Measurements from ENCODE around the gene DNAJC10.

Gene DNAJC10

DNA sequence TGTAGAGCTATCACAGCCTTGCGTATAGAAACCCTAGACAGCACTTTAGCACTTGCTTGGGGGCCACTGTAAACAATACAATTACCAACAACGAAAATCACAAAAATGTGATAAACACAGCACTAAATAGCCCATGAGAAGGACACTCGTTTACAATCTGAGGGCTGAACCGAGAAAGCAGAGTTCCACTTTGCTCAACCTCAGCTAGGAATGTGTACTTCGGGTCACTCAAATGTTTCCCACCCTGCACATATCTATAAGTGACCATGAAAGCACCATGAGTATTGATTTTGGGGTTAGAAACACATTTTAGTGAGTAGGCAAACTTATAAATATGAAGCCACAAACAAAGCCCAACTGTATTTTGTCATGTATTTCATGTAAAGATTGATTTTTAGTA is 88.1 kb downstream of the DNAJC10 start:
- no peak for DNase-seq

DNA sequence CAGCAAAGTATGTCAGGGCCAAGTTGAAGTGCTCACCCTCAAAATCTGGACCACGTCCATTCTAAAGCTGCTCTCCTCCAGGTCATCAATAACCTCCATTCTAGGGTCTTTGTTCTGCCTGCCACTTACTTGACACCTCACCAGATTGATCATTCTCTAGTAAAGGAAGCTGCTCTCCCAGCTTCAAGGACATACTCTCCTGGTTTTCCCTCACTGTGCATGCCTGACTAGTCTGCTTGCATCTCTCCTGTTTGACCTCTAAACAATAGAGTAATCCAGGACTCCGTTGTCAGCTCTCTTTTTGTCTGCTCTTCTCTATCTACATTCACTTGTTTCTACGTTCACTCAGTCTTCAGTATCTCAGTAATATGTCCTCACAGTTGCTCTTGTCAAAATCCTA is 91.3 kb downstream of the DNAJC10 start:
- DNase-seq: no peak

DNA sequence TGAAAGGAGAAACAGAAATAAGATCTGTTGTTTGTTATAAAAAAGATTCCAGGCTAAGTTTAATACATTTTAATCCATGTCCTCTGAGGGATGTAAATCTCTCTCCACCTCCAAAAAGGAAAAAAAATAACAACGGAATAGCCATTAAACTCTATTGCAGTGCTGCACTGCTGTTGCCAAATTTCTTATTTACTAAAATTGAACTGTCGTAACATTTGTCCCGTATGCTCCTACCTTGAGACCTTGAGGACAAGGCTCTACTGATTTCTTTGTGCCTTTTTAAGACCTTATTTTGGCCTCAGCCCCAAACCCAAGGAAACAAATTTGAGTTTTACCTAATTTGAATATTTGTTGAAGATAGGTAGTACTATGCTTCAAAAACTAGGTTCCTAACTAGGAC is 94.0 kb downstream of the DNAJC10 start:
- DNase-seq: no peak

DNA sequence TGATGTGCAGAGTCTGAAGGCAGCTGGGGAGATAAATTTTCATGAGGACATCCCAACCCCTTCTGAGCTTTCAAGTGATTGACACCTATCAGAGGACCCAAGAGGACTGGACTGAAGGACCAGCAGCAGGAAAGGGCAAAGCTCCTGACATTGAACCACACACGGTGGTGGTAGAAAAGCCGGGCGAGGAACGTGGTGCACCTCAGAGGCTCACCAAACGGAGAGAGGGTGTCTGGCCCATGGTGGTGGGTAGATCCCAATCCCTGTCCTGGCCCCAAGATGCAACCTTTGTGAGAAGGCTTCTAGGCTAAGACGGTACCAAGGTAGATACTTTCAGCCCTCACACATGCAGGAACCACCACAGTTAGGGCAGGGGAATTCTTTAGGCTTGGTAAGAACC is 98.3 kb downstream of the DNAJC10 start:
- DNase-seq: no peak

DNA sequence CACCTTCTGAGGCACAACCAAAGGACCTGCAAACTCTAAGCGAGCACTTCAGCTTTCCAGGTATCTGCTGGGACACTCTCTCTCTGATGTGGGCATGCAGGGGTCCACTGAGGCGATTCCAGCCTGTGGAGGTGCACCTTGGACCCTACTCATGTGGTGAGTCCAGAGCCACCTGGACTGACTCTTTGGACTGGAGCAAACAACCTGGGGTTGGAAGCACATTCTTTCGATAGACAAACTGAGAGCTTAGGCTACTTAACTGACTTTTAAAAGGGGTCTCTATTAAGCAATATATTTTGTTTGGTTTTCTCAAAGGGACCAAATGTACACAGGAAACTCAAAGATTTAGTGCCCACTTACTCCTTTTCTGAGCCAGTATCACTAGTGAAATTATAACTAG is 98.7 kb downstream of the DNAJC10 start:
- no peak for DNase-seq

DNA sequence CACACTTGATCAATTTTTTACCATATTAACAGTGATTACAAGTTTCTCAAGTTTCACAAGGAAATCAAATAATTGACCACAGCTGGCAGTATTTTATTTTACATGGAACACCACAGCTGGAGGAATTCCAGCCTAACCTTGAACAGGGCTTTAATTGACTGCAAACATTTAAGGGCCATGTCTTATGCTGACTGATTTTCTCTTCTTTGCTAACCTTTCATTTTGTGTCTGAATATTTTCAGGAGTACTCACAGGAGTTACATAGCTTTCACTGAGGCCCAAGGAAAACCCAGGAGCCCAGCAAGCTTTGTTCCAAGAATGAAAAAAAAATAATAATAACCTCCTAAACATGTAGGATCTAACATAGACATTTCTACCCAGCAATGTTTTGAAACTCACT is 100.8 kb downstream of the DNAJC10 start:
- no peak for DNase-seq

DNA sequence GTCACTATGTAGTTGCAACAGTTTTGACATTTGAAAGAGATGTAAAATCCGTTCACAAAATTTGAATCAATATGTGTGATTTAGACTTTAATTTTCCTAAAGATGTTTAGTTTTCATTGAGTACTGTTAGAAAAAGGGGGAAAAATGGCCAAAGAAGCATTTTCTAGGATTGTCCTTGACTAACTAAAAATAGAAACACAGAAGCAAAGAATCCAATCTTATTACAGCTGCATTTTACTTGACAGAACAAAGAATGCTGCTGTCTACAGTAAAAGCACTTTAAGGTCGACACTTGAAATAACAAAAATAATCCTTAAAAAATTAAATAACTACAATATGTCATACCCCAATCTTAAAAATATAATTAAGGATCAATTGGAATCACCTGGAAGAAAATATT is 101.5 kb downstream of the DNAJC10 start:
- no peak for DNase-seq

DNA sequence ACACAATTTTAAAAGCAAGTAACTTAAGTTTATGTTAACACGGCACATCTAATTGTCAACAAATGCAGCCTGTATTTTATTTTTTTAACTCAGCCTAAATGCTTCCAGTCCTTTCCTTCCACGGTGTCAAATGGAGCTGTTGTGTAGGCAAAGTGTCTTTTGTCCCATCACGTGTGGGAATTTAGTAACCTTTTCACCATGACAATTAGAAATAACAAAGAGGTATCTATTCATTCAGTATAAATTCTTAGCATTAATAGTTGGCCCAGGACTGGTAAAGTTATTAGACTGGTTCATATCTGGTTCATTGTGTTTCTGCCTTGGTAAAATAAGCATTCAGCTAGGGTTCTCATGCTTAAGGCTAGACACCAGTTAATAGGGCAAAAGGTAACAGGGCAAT is 102.4 kb downstream of the DNAJC10 start:
- no peak for DNase-seq

DNA sequence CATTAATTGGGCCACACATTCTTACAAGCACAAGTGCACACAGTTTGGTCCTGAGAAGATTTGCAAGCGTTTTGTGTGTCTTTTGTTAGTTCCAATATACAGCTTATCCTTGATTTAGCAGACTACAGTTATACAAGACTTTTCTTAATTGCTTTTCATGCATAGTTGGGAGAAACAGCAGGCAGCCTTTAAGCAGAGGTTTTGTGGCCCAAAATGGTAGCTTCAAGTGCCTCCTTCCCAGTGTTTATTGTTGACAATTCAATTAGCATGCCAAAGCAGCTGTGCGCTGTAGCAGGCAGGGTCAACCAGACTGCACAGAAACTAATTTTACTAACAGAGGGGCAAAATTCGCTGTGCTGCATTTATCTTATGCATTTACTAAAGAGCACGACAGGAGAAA is 102.9 kb downstream of the DNAJC10 start:
- DNase-seq: no peak

DNA sequence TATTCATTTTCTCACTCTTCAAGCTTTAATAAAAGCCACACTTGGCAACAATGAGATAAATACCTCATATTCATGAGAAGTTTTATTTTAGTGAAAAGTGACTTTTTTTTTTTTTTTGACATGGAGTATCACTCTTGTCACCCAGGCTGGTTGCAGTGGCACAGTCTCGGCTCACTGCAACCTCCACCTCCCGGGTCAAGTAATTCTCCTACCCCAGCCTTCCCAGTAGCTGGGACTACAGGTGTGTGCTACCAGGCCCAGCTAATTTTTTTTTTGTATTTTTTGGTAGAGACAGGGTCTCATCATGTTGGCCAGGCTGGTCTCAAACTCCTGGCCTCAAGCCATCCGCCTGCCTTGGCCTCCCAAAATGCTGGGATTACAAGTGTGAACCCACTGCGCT is 103.4 kb downstream of the DNAJC10 start:
- DNase-seq: no peak

DNA sequence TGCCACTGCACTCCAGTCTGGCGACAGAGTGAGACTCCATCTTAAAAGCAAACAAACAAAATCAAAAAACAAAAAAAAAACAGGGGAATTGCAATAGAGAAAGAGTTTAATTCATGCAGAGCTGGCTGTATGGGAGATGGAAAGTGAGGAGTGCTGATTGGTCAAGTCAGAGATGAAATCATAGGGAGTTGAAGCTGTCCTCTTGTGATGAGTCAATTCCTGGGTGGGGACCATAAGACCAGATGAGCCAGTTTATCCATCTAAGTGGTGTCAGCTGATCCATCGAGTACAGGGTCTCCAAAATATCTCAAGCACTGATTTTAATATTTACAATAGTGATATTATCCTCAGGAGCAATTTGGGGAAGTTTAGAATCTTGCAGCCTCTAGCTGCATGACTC is 105.1 kb downstream of the DNAJC10 start:
- no peak for DNase-seq

DNA sequence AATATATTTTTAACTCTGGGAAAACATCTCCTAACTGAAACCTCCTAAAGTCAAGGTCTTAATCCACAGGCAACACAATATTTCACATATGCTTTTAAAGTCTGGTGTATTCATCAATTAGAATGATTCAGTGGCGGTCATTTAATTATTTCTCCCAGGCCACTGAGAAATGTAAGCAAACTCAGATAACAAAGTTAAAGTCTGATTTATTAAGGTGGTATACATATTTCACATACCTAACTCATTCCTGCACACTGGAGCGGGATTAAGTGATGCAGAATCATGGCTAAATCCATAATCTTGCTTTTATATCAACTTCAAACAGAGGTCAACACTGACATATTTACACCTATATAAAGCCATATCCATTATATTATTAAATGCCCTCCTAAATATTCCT is 106.7 kb downstream of the DNAJC10 start:
- DNase-seq: no peak

DNA sequence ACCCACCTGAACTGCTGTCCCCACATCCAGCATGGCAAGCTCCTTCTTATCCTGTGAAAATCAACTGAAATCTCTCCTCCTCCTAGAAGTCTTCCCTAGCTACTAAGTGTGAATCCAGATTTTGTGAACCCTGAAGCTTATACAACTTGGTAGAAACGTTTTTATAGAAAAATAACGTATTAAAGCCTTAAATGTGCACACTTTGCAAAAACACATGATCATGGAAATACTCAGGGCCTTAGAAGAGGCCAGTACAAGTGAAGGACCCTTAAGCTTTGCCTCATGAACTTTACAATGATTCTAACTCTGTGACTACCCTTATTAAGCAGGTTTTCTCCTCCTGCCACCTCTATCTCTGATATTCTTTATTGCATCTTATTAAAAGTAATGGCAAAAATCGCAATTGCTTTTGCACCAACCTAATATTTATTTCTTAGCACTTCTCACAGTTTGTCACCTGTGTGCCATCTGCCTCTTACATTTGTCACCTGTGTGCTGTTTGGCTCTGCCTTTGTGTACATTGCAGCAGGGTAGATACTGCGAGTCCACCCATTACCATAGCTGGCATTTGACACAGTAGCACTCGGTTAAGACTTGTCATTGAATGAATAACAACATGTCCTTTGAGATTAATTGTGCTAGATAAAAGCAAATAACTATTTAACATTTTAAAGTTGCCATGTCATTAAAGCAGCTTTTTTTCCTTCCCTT is 108.2 kb downstream of the DNAJC10 start:
- DNase-seq: no peak

DNA sequence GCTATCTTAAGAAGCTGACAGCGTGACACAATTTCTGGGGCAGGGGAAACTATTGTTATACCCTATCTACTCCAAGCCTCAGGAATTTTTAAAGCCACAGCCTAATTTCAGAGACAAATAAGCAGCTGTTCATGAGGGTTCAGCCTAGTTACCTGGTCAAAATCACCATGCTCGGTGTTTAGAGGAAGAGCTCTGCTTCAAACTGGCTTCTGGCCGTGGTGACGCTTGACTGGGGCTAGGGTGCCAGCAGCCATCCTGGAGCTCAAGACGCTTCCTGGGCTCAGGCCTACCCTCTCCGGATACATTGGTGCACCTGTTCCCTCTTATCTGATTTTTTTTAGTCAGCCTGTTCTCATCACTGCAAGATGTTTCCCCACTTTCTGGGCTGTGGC is 108.7 kb downstream of the DNAJC10 start:
- no peak for DNase-seq

DNA sequence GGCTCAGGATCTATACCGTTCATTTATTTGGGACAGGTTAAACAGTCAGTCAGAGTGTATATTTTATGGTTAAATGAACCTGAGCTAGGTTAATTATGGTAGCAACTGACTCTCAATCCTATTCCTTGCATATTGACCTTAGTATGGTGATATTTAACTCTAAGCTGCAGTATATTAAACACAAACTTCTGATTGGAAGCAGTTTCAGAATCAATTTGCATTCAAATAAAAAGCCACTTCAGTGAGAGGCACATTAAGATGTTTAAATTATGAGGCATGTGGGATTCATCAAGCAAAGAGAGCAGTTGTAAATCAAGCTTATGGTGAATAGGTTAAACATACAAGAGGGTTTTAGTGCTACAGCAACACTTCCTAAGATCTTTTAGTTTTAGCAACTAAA is 110.0 kb downstream of the DNAJC10 start:
- no peak for DNase-seq

DNA sequence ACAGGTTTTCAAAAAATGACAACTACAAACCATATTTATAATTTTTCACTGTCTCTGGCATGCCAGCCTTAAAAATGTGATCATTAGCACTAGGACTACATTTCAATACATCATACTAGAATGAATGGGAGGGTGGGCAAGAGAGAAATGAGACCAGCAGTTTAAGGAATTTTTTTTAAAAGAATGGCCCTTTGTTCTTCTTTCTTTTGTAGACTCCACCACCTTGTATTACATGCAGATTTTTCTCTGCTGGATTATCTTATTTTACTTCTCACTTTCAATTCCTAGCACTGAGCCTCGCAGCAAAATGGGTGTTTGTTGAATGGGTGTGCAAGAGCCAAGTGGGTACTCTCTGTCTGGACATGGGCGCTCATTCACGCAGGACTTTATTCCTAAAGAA is 110.4 kb downstream of the DNAJC10 start:
- no peak for DNase-seq

DNA sequence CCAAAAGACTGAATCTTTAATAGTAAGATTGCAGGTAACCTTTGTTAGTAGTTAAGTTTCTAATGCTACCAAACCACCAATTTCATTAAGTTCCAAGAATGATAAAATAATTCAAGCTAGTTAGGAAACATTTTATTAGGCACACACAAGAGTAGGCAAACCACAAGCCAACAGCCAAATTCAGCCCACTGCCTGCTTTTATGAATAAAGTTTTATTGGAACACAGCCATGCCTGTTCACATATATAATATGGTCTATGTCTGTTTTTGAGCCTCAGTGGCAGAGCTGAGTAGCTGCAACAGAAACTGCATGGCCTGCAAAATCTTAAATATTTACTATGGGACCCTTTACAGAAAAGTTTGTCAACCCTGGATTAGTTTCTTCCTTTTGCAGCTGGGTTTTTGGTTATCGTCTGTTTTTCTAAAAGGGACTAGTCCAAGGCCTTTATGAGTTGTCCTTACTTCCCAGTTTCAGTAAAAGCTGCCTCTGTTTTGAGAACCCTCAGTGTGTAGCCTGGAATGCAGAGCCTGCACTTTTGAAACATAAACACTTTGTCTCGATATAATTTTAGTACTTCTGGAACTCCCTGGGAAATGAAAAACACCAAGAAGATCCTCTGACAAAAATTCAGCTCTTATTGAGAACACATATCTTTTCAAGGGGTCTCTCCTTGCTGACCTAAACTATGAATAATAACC is 111.3 kb downstream of the DNAJC10 start:
- DNase-seq: no peak

DNA sequence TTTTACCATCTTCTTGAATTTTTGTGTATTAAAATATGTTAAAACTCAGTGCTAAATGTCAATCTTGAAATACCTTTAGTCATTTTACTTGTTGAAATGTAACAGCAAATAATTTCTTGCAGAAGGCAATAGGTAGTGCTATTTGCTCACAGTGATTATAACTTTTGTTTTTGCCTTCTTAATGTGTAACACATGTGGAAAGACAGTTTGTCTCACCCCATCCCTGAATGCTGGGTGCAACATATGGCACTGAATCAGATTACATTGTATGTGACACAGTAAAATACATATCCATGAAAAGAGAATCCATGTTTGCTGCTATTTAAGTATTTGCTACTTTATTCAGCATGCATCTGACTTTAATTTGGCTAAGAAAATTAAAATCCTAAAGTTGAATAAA is 115.0 kb downstream of the DNAJC10 start:
- no peak for DNase-seq

DNA sequence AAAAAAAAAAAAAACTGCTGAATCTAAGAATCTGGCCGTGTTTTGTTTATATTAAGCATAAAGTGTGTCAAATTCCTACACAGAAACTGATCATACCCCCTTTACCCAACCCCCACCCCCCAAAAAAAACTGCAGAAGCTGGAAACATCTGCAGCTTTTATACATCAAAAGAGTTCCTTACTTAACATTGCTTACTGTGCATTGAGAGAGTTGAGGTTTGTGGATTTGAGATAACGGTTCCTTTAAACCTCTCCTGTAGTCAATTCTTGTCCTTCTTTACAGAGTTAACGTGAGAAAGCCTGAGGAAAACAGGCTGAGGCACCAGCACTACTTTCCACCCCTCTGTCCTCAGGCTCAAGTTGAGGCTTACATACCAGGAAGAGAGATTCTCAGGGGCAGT is 115.9 kb downstream of the DNAJC10 start:
- no peak for DNase-seq

DNA sequence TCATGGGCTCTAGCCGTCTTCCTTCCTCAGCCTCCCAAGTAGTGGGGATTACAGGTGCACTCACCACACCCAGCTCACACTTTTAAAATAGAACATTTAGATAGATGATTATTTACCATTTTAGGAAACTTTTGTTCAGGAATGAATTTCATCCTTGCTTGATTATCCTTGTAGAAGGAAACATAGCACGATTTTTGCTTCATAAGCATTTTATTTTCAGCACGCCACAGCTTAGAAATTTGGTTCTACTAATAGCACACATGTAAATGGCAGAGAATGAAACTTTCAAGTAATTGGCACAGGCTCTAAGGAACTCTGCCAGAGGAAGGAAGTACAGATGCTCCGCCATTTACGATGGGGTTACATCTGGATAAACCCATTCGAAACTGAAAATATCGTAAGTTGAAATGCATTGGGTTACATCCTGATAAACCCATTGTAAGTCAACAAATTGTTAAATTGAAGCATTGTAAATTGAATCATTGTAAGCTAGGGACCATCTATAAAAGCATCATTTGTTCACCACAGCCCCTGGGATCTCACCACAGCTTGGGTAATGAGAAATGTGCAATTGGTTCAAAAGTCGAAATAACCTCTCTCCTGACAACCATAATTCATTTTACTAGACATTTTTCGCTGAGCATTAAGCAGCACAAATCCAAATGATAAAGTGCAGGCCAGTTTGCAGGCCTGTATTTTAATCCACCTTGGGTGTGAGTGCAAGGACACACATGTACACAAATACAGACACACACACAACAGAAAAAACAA is 117.2 kb downstream of the DNAJC10 start:
- no peak for DNase-seq

DNA sequence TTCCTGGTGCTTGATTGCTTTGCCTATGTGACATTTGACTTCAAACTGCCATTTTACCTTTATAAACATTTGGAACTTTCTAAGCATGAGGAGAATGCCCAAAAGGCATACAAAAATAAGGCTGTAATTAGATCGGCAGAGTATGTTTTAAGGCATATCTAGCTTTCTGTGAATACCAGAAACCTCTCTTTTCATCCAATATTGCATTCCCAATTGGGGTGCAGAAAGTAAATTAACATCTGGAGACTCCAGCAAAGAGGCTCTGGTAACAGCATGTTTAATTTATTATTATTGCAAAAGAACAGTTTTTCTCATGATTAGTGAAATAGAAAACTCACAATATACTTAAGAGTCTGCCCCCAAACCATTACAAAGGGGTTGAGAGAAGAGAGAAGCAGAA is 118.2 kb downstream of the DNAJC10 start:
- no peak for DNase-seq

DNA sequence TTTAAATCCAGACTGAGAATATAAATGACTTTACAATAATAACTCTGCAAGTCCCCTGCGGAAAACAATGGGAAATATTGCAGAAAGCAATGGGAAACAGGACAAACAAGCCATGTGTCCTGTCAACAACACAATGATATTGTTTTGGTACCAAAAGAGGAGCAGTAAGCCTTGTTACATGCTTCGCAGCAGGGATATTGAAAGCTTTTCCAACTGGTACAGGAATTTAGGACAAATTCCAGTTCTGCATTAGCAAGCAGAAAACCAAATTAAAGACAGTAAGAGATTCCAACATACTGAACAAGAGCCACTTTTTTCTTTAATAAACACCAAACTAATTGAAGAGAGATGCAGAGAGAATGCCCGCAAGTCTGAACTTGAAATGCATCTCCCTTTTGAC is 120.4 kb downstream of the DNAJC10 start:
- no peak for DNase-seq
